ENCODE measurements around the gene RBMS3. TPM values are rescaled to one million over a fixed set of nuclear protein-coding genes. Genes with fewer than 3 reads are reported as not detected.

The RBMS3 gene
- total RNA-seq, 2 experiments from 2014 or later: 0.25 to 0.27 TPM

GRCh38 chr3:29576675-29577074 lies 295.8 kb downstream of the RBMS3 start:
- POLR2A ChIA-PET: no interaction called here
- H3K4me3 Mint-ChIP-seq: no peak overlapping the region

GRCh38 chr3:29577250-29577649 lies 296.4 kb downstream of the RBMS3 start:
- ChIA-PET POLR2A (no interaction called here), CTCF (no interaction called here)
- Mint-ChIP-seq H3K36me3 (ENCODE audit: low read depth) (no peaks in the 10 kb centered on the region), H3K9me3 (peaks cover 1% of the 10 kb centered on the region), H3K4me3 (no peak overlapping the region), H3K4me1 (no peaks in the 10 kb centered on the region), H3K27me3 (no peaks in the 10 kb centered on the region), H3K27ac (no peak overlapping the region)
- no peak for DNase-seq

More at GRCh38 chr3:29576675-29577074, 295.8 kb downstream of the RBMS3 start:
- DNase-seq: no peak
- CTCF ChIA-PET: no interaction called here
- no peaks in the 10 kb centered on the region for H3K36me3 Mint-ChIP-seq (ENCODE audit: low read depth)
- no peaks in the 10 kb centered on the region for H3K4me1 Mint-ChIP-seq
- no peaks in the 10 kb centered on the region for H3K27me3 Mint-ChIP-seq
- H3K27ac Mint-ChIP-seq: no peak overlapping the region
- peaks cover 1% of the 10 kb centered on the region for H3K9me3 Mint-ChIP-seq

GRCh38 chr3:29581311-29581710 lies 300.4 kb downstream of the RBMS3 start:
- Mint-ChIP-seq H3K9me3 (no peaks in the 10 kb centered on the region), H3K27ac (no peak overlapping the region), H3K27me3 (no peaks in the 10 kb centered on the region), H3K36me3 (ENCODE audit: low read depth) (no peaks in the 10 kb centered on the region), H3K4me1 (no peaks in the 10 kb centered on the region), H3K4me3 (no peak overlapping the region)
- DNase-seq: no peak
- ChIA-PET CTCF (no interaction called here), POLR2A (no interaction called here)

- DNase-seq: no peak
- Mint-ChIP-seq H3K4me3 (no peak overlapping the region), H3K27me3 (no peaks in the 10 kb centered on the region), H3K9me3 (no peaks in the 10 kb centered on the region), H3K4me1 (no peaks in the 10 kb centered on the region), H3K36me3 (ENCODE audit: low read depth) (no peaks in the 10 kb centered on the region), H3K27ac (no peak overlapping the region)
- ChIA-PET CTCF (no interaction called here), POLR2A (no interaction called here)
Observed at GRCh38 chr3:29582273-29582672, 301.4 kb downstream of the RBMS3 start.

- ChIA-PET CTCF (no interaction called here), POLR2A (no interaction called here)
- H3K9me3 Mint-ChIP-seq: no peaks in the 10 kb centered on the region
- H3K4me3 Mint-ChIP-seq: no peak overlapping the region
- H3K27ac Mint-ChIP-seq: no peak overlapping the region
- DNase-seq: no peak
- H3K36me3 Mint-ChIP-seq (ENCODE audit: low read depth): no peaks in the 10 kb centered on the region
- no peaks in the 10 kb centered on the region for H3K4me1 Mint-ChIP-seq
- H3K27me3 Mint-ChIP-seq: no peaks in the 10 kb centered on the region
Observed at GRCh38 chr3:29583861-29584260, 303.0 kb downstream of the RBMS3 start.

GRCh38 chr3:29585368-29585767 lies 304.5 kb downstream of the RBMS3 start:
- no peak overlapping the region for H3K4me3 Mint-ChIP-seq
- H3K27ac Mint-ChIP-seq: no peak overlapping the region
- no peaks in the 10 kb centered on the region for H3K9me3 Mint-ChIP-seq
- H3K4me1 Mint-ChIP-seq: no peaks in the 10 kb centered on the region
- H3K36me3 Mint-ChIP-seq (ENCODE audit: low read depth): no peaks in the 10 kb centered on the region
- ChIA-PET POLR2A (no interaction called here), CTCF (no interaction called here)
- no peak for DNase-seq
- H3K27me3 Mint-ChIP-seq: no peaks in the 10 kb centered on the region

- Mint-ChIP-seq H3K4me3 (no peak overlapping the region), H3K36me3 (ENCODE audit: low read depth) (no peaks in the 10 kb centered on the region), H3K27me3 (no peaks in the 10 kb centered on the region), H3K27ac (no peak overlapping the region), H3K9me3 (no peaks in the 10 kb centered on the region), H3K4me1 (no peaks in the 10 kb centered on the region)
- ChIA-PET POLR2A (no interaction called here), CTCF (no interaction called here)
- no peak for DNase-seq
Observed at GRCh38 chr3:29587340-29587739, 306.5 kb downstream of the RBMS3 start.

- POLR2A ChIA-PET: no interaction called here
Observed at GRCh38 chr3:29590012-29590411, 309.1 kb downstream of the RBMS3 start.

GRCh38 chr3:29590461-29590860 lies 309.6 kb downstream of the RBMS3 start:
- Mint-ChIP-seq H3K27ac (no peak overlapping the region), H3K4me3 (no peak overlapping the region), H3K36me3 (ENCODE audit: low read depth) (no peaks in the 10 kb centered on the region), H3K27me3 (no peaks in the 10 kb centered on the region), H3K9me3 (no peaks in the 10 kb centered on the region), H3K4me1 (no peaks in the 10 kb centered on the region)
- ChIA-PET POLR2A (no interaction called here), CTCF (no interaction called here)
- DNase-seq: no peak

More at GRCh38 chr3:29590012-29590411, 309.1 kb downstream of the RBMS3 start:
- Mint-ChIP-seq H3K4me1 (no peaks in the 10 kb centered on the region), H3K36me3 (ENCODE audit: low read depth) (no peaks in the 10 kb centered on the region), H3K9me3 (no peaks in the 10 kb centered on the region), H3K27ac (no peak overlapping the region), H3K4me3 (no peak overlapping the region), H3K27me3 (no peaks in the 10 kb centered on the region)
- CTCF ChIA-PET: no interaction called here
- no peak for DNase-seq

GRCh38 chr3:29591579-29591978 lies 310.7 kb downstream of the RBMS3 start:
- Mint-ChIP-seq H3K4me1 (no peaks in the 10 kb centered on the region), H3K36me3 (ENCODE audit: low read depth) (no peaks in the 10 kb centered on the region), H3K9me3 (no peaks in the 10 kb centered on the region), H3K27me3 (no peaks in the 10 kb centered on the region), H3K4me3 (no peak overlapping the region), H3K27ac (no peak overlapping the region)
- no peak for DNase-seq
- ChIA-PET POLR2A (no interaction called here), CTCF (interaction anchor here (1.0 kb wide), 1 partner anchor 172 kb away, joined by 3 read pairs; no protein-coding TSS in a partner anchor)

- Mint-ChIP-seq H3K36me3 (ENCODE audit: low read depth) (no peaks in the 10 kb centered on the region), H3K9me3 (no peaks in the 10 kb centered on the region), H3K27ac (no peak overlapping the region), H3K4me1 (no peaks in the 10 kb centered on the region), H3K27me3 (no peaks in the 10 kb centered on the region), H3K4me3 (no peak overlapping the region)
- ChIA-PET CTCF (no interaction called here), POLR2A (no interaction called here)
- no peak for DNase-seq
Observed at GRCh38 chr3:29593802-29594201, 312.9 kb downstream of the RBMS3 start.

GRCh38 chr3:29594261-29594660 lies 313.4 kb downstream of the RBMS3 start:
- ChIA-PET CTCF (no interaction called here), POLR2A (no interaction called here)
- DNase-seq: no peak
- no peak overlapping the region for H3K4me3 Mint-ChIP-seq
- H3K4me1 Mint-ChIP-seq: no peaks in the 10 kb centered on the region
- no peaks in the 10 kb centered on the region for H3K9me3 Mint-ChIP-seq
- H3K27ac Mint-ChIP-seq: no peak overlapping the region
- H3K36me3 Mint-ChIP-seq (ENCODE audit: low read depth): no peaks in the 10 kb centered on the region
- no peaks in the 10 kb centered on the region for H3K27me3 Mint-ChIP-seq

- POLR2A ChIA-PET: no interaction called here
- no peaks in the 10 kb centered on the region for H3K27me3 Mint-ChIP-seq
- H3K4me1 Mint-ChIP-seq: no peaks in the 10 kb centered on the region
- H3K27ac Mint-ChIP-seq: no peak overlapping the region
- no peak overlapping the region for H3K4me3 Mint-ChIP-seq
- H3K9me3 Mint-ChIP-seq: no peaks in the 10 kb centered on the region
- no peak for DNase-seq
- CTCF ChIA-PET: no interaction called here
- no peaks in the 10 kb centered on the region for H3K36me3 Mint-ChIP-seq (ENCODE audit: low read depth)
Observed at GRCh38 chr3:29597376-29598008, 316.6 kb downstream of the RBMS3 start.

GRCh38 chr3:29601861-29602585 lies 321.2 kb downstream of the RBMS3 start:
- H3K27me3 Mint-ChIP-seq: no peaks in the 10 kb centered on the region
- no peak overlapping the region for H3K4me3 Mint-ChIP-seq
- H3K4me1 Mint-ChIP-seq: no peaks in the 10 kb centered on the region
- H3K9me3 Mint-ChIP-seq: no peaks in the 10 kb centered on the region
- DNase-seq: no peak
- no peaks in the 10 kb centered on the region for H3K36me3 Mint-ChIP-seq (ENCODE audit: low read depth)
- ChIA-PET CTCF (no interaction called here), POLR2A (no interaction called here)
- H3K27ac Mint-ChIP-seq: no peak overlapping the region
